ENCODE measurements around the gene XXYLT1. TPM values are rescaled to one million over a fixed set of nuclear protein-coding genes. Genes with fewer than 3 reads are reported as not detected.
A peak's percentile ranks its signal among the peaks of the same experiment; 100 is the strongest.

Gene XXYLT1
- total and polyA plus RNA-seq, 10 of the 15 experiments (the other 5 are each of a cell fraction or from before 2014, with no cell fraction given) = 1.2 to 14.2 (median 9.3) TPM

DNA sequence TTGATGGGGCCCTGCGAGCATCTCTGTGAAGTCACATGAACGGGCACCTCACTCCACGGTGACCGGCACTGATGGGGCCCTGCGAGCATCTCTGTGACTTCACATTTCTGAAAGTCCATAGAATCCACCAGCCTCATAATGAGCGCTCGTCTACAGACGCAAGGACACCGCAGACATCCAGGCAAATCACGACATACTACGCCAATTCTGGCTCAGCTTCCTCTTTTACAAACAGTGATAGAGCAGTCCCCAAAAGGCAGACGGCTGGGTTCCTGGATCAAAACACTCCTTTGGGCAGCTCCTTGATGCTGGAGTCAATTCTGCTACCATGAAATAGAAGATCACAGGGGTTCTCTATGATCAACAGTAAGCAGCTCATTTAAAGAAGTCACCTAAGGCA, 125.4 kb downstream of the XXYLT1 start:
- peaks cover 34% of the 10 kb centered on the region for H3K79me2 ChIP-seq (ENCODE audit: control insufficient read depth, insufficient read depth, low read length)
- TF ChIP-seq IKZF1 (conservative IDR thresholded peaks at IDR 0.05) (no peak), FOXK2 (IDR thresholded peaks at IDR 0.05) (no peak), PAX8 (IDR thresholded peaks at IDR 0.05) (no peak), RUNX3 (IDR thresholded peaks at IDR 0.05; ENCODE audit: low read length) (no peak), YBX1 (IDR thresholded peaks at IDR 0.05) (no peak), LARP7 (IDR thresholded peaks at IDR 0.05) (no peak), EGR1 (IDR thresholded peaks at IDR 0.05; ENCODE audit: borderline replicate concordance in 1 of 2, low read depth in 2 of 2, low read length in 2 of 2) (no peak), NR2C2 (IDR thresholded peaks at IDR 0.05; ENCODE audit: borderline replicate concordance, control insufficient read depth, insufficient read length, low read depth) (no peak), MEF2B (IDR thresholded peaks at IDR 0.05; ENCODE audit: partially characterized antibody, poor library complexity, severe bottlenecking) (no peak), IRF4 (IDR thresholded peaks at IDR 0.05; ENCODE audit: low read depth, low read length) (no peak), NFIC (IDR thresholded peaks at IDR 0.05; ENCODE audit: low read depth, low read length) (no peak), BMI1 (IDR thresholded peaks at IDR 0.05; ENCODE audit: borderline replicate concordance) (no peak), FOXM1 (IDR thresholded peaks at IDR 0.05; ENCODE audit: low read depth, low read length) (no peak), CBX3 (IDR thresholded peaks at IDR 0.05; ENCODE audit: borderline replicate concordance, low read depth) (no peak), IKZF2 (IDR thresholded peaks at IDR 0.05) (no peak), SIX5 (IDR thresholded peaks at IDR 0.05; ENCODE audit: low read depth, low read length, severe bottlenecking) (no peak)
- TF ChIP-seq, protein P1, sequence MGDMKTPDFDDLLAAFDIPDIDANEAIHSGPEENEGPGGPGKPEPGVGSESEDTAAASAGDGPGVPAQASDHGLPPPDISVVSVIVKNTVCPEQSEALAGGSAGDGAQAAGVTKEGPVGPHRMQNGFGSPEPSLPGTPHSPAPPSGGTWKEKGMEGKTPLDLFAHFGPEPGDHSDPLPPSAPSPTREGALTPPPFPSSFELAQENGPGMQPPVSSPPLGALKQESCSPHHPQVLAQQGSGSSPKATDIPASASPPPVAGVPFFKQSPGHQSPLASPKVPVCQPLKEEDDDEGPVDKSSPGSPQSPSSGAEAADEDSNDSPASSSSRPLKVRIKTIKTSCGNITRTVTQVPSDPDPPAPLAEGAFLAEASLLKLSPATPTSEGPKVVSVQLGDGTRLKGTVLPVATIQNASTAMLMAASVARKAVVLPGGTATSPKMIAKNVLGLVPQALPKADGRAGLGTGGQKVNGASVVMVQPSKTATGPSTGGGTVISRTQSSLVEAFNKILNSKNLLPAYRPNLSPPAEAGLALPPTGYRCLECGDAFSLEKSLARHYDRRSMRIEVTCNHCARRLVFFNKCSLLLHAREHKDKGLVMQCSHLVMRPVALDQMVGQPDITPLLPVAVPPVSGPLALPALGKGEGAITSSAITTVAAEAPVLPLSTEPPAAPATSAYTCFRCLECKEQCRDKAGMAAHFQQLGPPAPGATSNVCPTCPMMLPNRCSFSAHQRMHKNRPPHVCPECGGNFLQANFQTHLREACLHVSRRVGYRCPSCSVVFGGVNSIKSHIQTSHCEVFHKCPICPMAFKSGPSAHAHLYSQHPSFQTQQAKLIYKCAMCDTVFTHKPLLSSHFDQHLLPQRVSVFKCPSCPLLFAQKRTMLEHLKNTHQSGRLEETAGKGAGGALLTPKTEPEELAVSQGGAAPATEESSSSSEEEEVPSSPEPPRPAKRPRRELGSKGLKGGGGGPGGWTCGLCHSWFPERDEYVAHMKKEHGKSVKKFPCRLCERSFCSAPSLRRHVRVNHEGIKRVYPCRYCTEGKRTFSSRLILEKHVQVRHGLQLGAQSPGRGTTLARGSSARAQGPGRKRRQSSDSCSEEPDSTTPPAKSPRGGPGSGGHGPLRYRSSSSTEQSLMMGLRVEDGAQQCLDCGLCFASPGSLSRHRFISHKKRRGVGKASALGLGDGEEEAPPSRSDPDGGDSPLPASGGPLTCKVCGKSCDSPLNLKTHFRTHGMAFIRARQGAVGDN (IDR thresholded peaks at IDR 0.05) = no peak
- TF ChIP-seq, protein P2, sequence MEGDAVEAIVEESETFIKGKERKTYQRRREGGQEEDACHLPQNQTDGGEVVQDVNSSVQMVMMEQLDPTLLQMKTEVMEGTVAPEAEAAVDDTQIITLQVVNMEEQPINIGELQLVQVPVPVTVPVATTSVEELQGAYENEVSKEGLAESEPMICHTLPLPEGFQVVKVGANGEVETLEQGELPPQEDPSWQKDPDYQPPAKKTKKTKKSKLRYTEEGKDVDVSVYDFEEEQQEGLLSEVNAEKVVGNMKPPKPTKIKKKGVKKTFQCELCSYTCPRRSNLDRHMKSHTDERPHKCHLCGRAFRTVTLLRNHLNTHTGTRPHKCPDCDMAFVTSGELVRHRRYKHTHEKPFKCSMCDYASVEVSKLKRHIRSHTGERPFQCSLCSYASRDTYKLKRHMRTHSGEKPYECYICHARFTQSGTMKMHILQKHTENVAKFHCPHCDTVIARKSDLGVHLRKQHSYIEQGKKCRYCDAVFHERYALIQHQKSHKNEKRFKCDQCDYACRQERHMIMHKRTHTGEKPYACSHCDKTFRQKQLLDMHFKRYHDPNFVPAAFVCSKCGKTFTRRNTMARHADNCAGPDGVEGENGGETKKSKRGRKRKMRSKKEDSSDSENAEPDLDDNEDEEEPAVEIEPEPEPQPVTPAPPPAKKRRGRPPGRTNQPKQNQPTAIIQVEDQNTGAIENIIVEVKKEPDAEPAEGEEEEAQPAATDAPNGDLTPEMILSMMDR (IDR thresholded peaks at IDR 0.05 in 2 of 3, conservative IDR thresholded peaks at IDR 0.05 in 1 of 3; ENCODE audit: control insufficient read depth in 2 of 3, extremely low read depth in 1 of 3, insufficient read depth in 1 of 3, low read depth in 3 of 3, low read length in 3 of 3) = no peak
- TF ChIP-seq, protein P3, sequence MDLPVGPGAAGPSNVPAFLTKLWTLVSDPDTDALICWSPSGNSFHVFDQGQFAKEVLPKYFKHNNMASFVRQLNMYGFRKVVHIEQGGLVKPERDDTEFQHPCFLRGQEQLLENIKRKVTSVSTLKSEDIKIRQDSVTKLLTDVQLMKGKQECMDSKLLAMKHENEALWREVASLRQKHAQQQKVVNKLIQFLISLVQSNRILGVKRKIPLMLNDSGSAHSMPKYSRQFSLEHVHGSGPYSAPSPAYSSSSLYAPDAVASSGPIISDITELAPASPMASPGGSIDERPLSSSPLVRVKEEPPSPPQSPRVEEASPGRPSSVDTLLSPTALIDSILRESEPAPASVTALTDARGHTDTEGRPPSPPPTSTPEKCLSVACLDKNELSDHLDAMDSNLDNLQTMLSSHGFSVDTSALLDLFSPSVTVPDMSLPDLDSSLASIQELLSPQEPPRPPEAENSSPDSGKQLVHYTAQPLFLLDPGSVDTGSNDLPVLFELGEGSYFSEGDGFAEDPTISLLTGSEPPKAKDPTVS (IDR thresholded peaks at IDR 0.05; ENCODE audit: low read depth, low read length) = no peak
- no peaks in the 10 kb centered on the region for H3K27me3 ChIP-seq (replicated peaks in 1 of 2; ENCODE audit: control insufficient read depth in 2 of 2, insufficient read depth in 2 of 2, low read length in 1 of 2)
- H3K4me1 ChIP-seq (ENCODE audit: control insufficient read depth, insufficient read depth, low read length) = peaks cover 40% of the 10 kb centered on the region
- H3K27ac ChIP-seq (ENCODE audit: control insufficient read depth, insufficient read depth) = peak overlapping the region; percentile 13; the same call in 1 of the 2 replicates
- no peak for FAIRE-seq
- no peak overlapping the region for H3K4me3 ChIP-seq
- no peak overlapping the region for H3K9ac ChIP-seq (ENCODE audit: control insufficient read depth, insufficient read depth, low read length)
- H4K20me1 ChIP-seq (ENCODE audit: control insufficient read depth, insufficient read depth) = no peaks in the 10 kb centered on the region
- RAD21 ChIA-PET (ENCODE audit: unreplicated experiment) = interaction anchor here (1.3 to 6.6 kb wide), 2 partner anchors 16 to 63 kb away, joined by 4 to 111 read pairs; no protein-coding TSS in a partner anchor
- H3K4me2 ChIP-seq (ENCODE audit: control insufficient read depth, insufficient read depth) = no peak overlapping the region
- SMC1A ChIA-PET (ENCODE audit: uncharacterized antibody, unreplicated experiment) = interaction anchor here (0.9 to 8.7 kb wide), 5 partner anchors 13 to 106 kb away, joined by 3 to 178 read pairs (median 3); no protein-coding TSS in a partner anchor
- H3K9me3 ChIP-seq (replicated peaks; ENCODE audit: control insufficient read depth, insufficient read depth, low read length) = peaks cover 6% of the 10 kb centered on the region
- no peak for ATAC-seq
- WGBS (ENCODE audit: insufficient coverage, insufficient replicate concordance, low lambda C conversion rate, missing lambda C conversion rate) = 94% methylated on average over 12 of the region's 12 CpGs
- BruUV-seq (replicated peaks) = no TSS peak
- DNase-seq (ENCODE audit: low read depth, low spot score) = no peak
- CTCF ChIA-PET = interaction anchor here (4.2 kb wide), 1 partner anchor 16 kb away, joined by 44 read pairs; no protein-coding TSS in a partner anchor
- H3K36me3 ChIP-seq (ENCODE audit: control insufficient read depth in 2 of 2, insufficient read depth in 2 of 2, low read length in 1 of 2) = no peaks in the 10 kb centered on the region
- no peak overlapping the region for H2AFZ ChIP-seq (ENCODE audit: control insufficient read depth, low read depth, low read length)
- POLR2A ChIA-PET = interaction anchor here (1.0 to 5.7 kb wide), 4 partner anchors 14 to 113 kb away, joined by 3 to 136 read pairs (median 4); no protein-coding TSS in a partner anchor
- intact Hi-C loops (cut with micrococcal nuclease; ENCODE audit: unreplicated experiment) (no loop called here), in situ Hi-C loops (cut with MboI) (loop anchor here (5.0 to 25.0 kb wide), 3 partner anchors 112 to 1292 kb away; partner anchors contain the start of genes PPP1R2 and UBXN7)
